CD14-positive monocyte (primary cell): ENCODE measurements around the gene PXDN. TPM values are rescaled to one million over a fixed set of nuclear protein-coding genes. Genes with fewer than 3 reads are reported as not detected.
A peak's percentile ranks its signal among the peaks of the same experiment; 100 is the strongest.

Experiments
- DNase-seq, 3 donors: peaks; one replicate each; pipeline ENCODE4 v3.0.0-alpha.2; 2011 to 2022
- H2AFZ ChIP-seq: 2 replicates; pipeline ENCODE4 v1.6.0; 2012; ENCODE audit warnings: mild to moderate bottlenecking, low read depth, low read length, inconsistent platforms; ENCODE audit not compliant: insufficient read depth, poor library complexity, severe bottlenecking
- H3K27ac ChIP-seq, 2 donors: 1 replicate in 1 of 2; 2 replicates in 1 of 2; pipeline ENCODE4 v1.5.1; 2012 to 2013; ENCODE audit warnings: low read length in 2 of 2, control low read depth in 1 of 2, inconsistent platforms in 1 of 2, low read depth in 1 of 2, mild to moderate bottlenecking in 1 of 2
- H3K27me3 ChIP-seq, 2 donors: one replicate each; pipeline versions ENCODE4 v1.6.0 to v1.6.1; 2011 to 2013; ENCODE audit warnings: low read length in 2 of 2; ENCODE audit not compliant: control insufficient read depth in 2 of 2, insufficient read depth in 2 of 2
- H3K36me3 ChIP-seq, 2 donors: replicated peaks in 1 of 2; 1 replicate in 1 of 2; 2 replicates in 1 of 2; pipeline versions ENCODE4 v1.5.1 to v1.6.1; 2012 to 2013; ENCODE audit warnings: low read length in 2 of 2, control low read depth in 1 of 2, inconsistent platforms in 1 of 2, mild to moderate bottlenecking in 1 of 2; ENCODE audit not compliant: insufficient read depth in 2 of 2, control insufficient read depth in 1 of 2
- H3K4me1 ChIP-seq, 2 donors: 1 replicate in 1 of 2; 2 replicates in 1 of 2; pipeline versions ENCODE4 v1.5.1 to v1.6.1; 2012 to 2013; ENCODE audit warnings: low read length in 2 of 2, control low read depth in 1 of 2, inconsistent platforms in 1 of 2, mild to moderate bottlenecking in 1 of 2, moderate library complexity in 1 of 2; ENCODE audit not compliant: insufficient read depth in 2 of 2, control insufficient read depth in 1 of 2
- H3K4me2 ChIP-seq: replicated peaks from 2 replicates; pipeline ENCODE3; 2012; ENCODE audit warnings: low read length, moderate library complexity, mild to moderate bottlenecking; ENCODE audit not compliant: poor library complexity, severe bottlenecking; ENCODE audit errors: extremely low read depth
- H3K4me3 ChIP-seq, 3 experiments: fragments of 200-600 bp in 1 of 3; sonication (generic) in 1 of 3; replicated peaks in 1 of 3; 1 replicate in 2 of 3; 2 replicates in 1 of 3; pipeline ENCODE4 v1.5.1; 2011 to 2013; ENCODE audit warnings: low read length in 3 of 3, mild to moderate bottlenecking in 3 of 3, control low read depth in 2 of 3, low read depth in 2 of 3, inconsistent platforms in 1 of 3, moderate library complexity in 1 of 3
- H3K79me2 ChIP-seq: 2 replicates; pipeline ENCODE4 v1.6.0; 2012; ENCODE audit warnings: mild to moderate bottlenecking, control low read depth, inconsistent platforms, low read length, moderate library complexity; ENCODE audit not compliant: insufficient read depth
- H3K9ac ChIP-seq: 2 replicates; pipeline ENCODE4 v1.6.0; 2017; ENCODE audit warnings: low read length, mild to moderate bottlenecking; ENCODE audit not compliant: insufficient read depth, poor library complexity, severe bottlenecking
- H3K9me3 ChIP-seq, 2 donors: replicated peaks in 1 of 2; 1 replicate in 1 of 2; 2 replicates in 1 of 2; pipeline versions ENCODE4 v1.5.1 to v1.6.1; 2012 to 2013; ENCODE audit warnings: low read length in 2 of 2, control low read depth in 1 of 2; ENCODE audit not compliant: control insufficient read depth in 1 of 2, insufficient read depth in 1 of 2
- H4K20me1 ChIP-seq: 2 replicates; pipeline ENCODE4 v1.6.0; 2012; ENCODE audit warnings: mild to moderate bottlenecking, low read length, control low read depth, moderate library complexity; ENCODE audit not compliant: insufficient read depth
- H3K27ac Mint-ChIP-seq, 7 donors: one replicate each; pipeline ENCODE4 v1.8.0; 2020; ENCODE audit warnings: mild to moderate bottlenecking in 7 of 7, mixed read lengths in 7 of 7, moderate library complexity in 6 of 7, inconsistent platforms in 2 of 7
- H3K27me3 Mint-ChIP-seq, 3 donors: one replicate each; pipeline ENCODE4 v1.8.0; 2021 to 2022; ENCODE audit warnings: low read depth in 3 of 3, mild to moderate bottlenecking in 3 of 3, mixed read lengths in 3 of 3, moderate library complexity in 3 of 3, inconsistent platforms in 1 of 3
- H3K36me3 Mint-ChIP-seq, 2 donors: one replicate each; pipeline ENCODE4 v1.8.0; 2020; ENCODE audit warnings: mixed read lengths in 2 of 2, inconsistent platforms in 1 of 2, mild to moderate bottlenecking in 1 of 2
- H3K4me1 Mint-ChIP-seq: one replicate; pipeline ENCODE4 v1.8.0; 2020; ENCODE audit warnings: mild to moderate bottlenecking, mixed read lengths
- H3K4me3 Mint-ChIP-seq, 2 donors: one replicate each; pipeline ENCODE4 v1.8.0; 2020; ENCODE audit warnings: mild to moderate bottlenecking in 2 of 2, mixed read lengths in 2 of 2, moderate library complexity in 1 of 2
- H3K9me3 Mint-ChIP-seq, 7 donors: one replicate each; pipeline ENCODE4 v1.8.0; 2020 to 2022; ENCODE audit warnings: mixed read lengths in 7 of 7, mild to moderate bottlenecking in 6 of 7, moderate library complexity in 6 of 7, inconsistent platforms in 2 of 7
- WGBS: methylation state at CpG from one replicate; pipeline ENCODE4 v1.1.5; 2013; ENCODE audit warnings: missing lambda C conversion rate; ENCODE audit not compliant: insufficient coverage; 5-methylcytosine and 5-hydroxymethylcytosine counted together
- intact Hi-C, 2 donors: fragments of 100-400 bp; cut with micrococcal nuclease; formaldehyde crosslinking; loops; one replicate each; pipeline versions ENCODE4 v1.15.0 to v1.15.1; 2023
- polyA plus RNA-seq, 3 donors: library from polyadenylated mRNA; depleted of rRNA in 1 of 3; unstranded in 2 of 3; stranded (reverse) in 1 of 3; fragments of 300-500 nt in 2 of 3; fragments of >200 nt in 1 of 3; fragmentation: Illumina TruSeq in 2 of 3; gene quantifications; 1 replicate in 2 of 3; 2 replicates in 1 of 3; pipeline ENCODE4 v1.2.3, GENCODE V29; 2012 to 2021
- TF ChIP-seq, protein P1 (sequence below): fragments of 200-600 bp; IDR thresholded peaks from one replicate; pipeline ENCODE4 v1.8.0; 2022; ENCODE audit warnings: antibody characterized with exemption, mild to moderate bottlenecking

The PXDN gene
- polyA plus RNA-seq, 3 donors: not detected

- no peak overlapping the region for H3K9ac ChIP-seq
- H3K4me1 Mint-ChIP-seq: no peaks in the 10 kb centered on the region
- no peak overlapping the region for H3K4me3 Mint-ChIP-seq
- H3K27me3 ChIP-seq: no peaks in the 10 kb centered on the region
- peak overlapping the region in 1 of 7 donors; percentile 46 for H3K27ac Mint-ChIP-seq
- H4K20me1 ChIP-seq: no peaks in the 10 kb centered on the region
- H3K36me3 Mint-ChIP-seq: no peaks in the 10 kb centered on the region
- no peak overlapping the region for H3K4me2 ChIP-seq
- 89% methylated on average over 18 of the region's 20 CpGs for WGBS
- H3K4me3 ChIP-seq: no peak overlapping the region
- peaks cover 0 to 2% (median 2%) of the 10 kb centered on the region in 3 donors for H3K27me3 Mint-ChIP-seq
- peaks cover 0 to 21% of the 10 kb centered on the region in 2 donors for H3K9me3 ChIP-seq
- intact Hi-C loops: no loop called here
- H3K27ac ChIP-seq: no peak overlapping the region
- H3K36me3 ChIP-seq: no peaks in the 10 kb centered on the region
- TF ChIP-seq, protein P1, sequence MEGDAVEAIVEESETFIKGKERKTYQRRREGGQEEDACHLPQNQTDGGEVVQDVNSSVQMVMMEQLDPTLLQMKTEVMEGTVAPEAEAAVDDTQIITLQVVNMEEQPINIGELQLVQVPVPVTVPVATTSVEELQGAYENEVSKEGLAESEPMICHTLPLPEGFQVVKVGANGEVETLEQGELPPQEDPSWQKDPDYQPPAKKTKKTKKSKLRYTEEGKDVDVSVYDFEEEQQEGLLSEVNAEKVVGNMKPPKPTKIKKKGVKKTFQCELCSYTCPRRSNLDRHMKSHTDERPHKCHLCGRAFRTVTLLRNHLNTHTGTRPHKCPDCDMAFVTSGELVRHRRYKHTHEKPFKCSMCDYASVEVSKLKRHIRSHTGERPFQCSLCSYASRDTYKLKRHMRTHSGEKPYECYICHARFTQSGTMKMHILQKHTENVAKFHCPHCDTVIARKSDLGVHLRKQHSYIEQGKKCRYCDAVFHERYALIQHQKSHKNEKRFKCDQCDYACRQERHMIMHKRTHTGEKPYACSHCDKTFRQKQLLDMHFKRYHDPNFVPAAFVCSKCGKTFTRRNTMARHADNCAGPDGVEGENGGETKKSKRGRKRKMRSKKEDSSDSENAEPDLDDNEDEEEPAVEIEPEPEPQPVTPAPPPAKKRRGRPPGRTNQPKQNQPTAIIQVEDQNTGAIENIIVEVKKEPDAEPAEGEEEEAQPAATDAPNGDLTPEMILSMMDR: no peak
- no peak overlapping the region for H2AFZ ChIP-seq
- H3K79me2 ChIP-seq: no peaks in the 10 kb centered on the region
- H3K4me1 ChIP-seq: no peaks in the 10 kb centered on the region
- H3K9me3 Mint-ChIP-seq: peaks cover 11 to 26% (median 19%) of the 10 kb centered on the region in 7 donors
- DNase-seq: no peak
Observed at GRCh38 chr2:1647417-1648240, 96.7 kb downstream of the PXDN start.

DNA sequence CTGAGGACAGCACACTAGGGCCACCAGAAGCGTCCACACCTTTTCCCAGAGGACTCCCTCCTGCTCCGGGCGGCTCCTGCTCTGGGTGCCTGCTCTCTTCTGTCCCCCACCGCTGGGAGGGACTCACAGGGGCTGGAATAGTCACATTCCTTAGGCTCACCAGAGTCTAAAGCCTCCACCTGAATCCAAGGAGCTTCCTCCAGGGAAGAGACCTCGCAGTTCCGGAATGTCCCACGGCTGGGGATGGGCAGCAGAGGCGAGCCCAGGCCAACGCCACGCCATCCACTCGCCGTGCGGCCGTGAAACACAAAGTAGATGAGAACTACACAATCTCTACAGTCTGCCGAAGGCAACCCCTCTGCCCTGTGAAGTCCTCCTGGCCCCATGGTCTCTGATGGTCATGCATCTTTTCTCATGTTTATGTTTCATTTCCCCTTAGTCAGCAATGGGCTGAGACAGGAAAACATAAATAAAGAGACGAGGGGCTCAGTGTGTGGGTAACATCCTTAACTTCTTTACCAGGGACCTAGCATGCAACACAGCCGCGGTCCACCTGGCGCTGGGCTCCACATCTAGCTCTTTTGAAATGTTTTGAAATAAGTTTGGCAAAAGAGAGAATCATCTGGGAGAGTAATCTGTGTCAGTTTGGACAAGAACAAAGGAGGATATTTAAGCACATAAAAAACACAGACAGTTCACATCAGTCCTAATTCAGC is 98.4 kb downstream of the PXDN start:
- H3K9me3 ChIP-seq: peaks cover 0 to 21% of the 10 kb centered on the region in 2 donors
- TF ChIP-seq, protein P1: no peak
- H2AFZ ChIP-seq: no peak overlapping the region
- Mint-ChIP-seq H3K27ac (no peak overlapping the region), H3K9me3 (peaks cover 11 to 22% (median 18%) of the 10 kb centered on the region in 7 donors), H3K4me3 (no peak overlapping the region), H3K36me3 (no peaks in the 10 kb centered on the region), H3K27me3 (peaks cover 0 to 2% (median 2%) of the 10 kb centered on the region in 3 donors), H3K4me1 (no peaks in the 10 kb centered on the region)
- H3K4me1 ChIP-seq: no peaks in the 10 kb centered on the region
- no peaks in the 10 kb centered on the region for H4K20me1 ChIP-seq
- 94% methylated on average over 15 of the region's 19 CpGs for whole genome bisulfite sequencing
- no peaks in the 10 kb centered on the region for H3K27me3 ChIP-seq
- no peak overlapping the region for H3K4me3 ChIP-seq
- H3K4me2 ChIP-seq: no peak overlapping the region
- H3K79me2 ChIP-seq: no peaks in the 10 kb centered on the region
- no peak overlapping the region for H3K27ac ChIP-seq
- H3K9ac ChIP-seq: no peak overlapping the region
- DNase-seq: no peak
- intact Hi-C loops: no loop called here
- H3K36me3 ChIP-seq: no peaks in the 10 kb centered on the region
